ENCODE data around the gene USP17L10.
"Not testable (repeated sequence)": the region's sequence is repeated elsewhere in the genome, so short reads cannot be mapped to it uniquely, and the experiment has no call there.

Gene USP17L10

DNA sequence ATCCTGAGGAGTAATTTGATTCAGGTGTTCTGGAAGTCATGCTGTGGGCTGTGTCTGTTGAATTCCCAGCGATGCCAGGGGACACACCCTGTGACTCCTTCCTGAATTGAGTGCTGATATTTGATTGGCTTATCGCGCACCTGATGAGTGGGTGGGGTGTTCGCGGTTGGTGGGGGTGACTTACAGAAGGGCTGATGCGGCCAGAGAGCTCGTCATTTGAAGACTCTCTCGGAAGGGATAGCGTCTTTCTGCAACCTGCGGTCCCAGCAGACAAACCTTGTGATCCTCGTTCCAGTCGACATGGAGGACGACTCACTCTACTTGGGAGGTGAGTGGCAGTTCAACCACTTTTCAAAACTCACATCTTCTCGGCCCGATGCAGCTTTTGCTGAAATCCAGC, 23.6 kb downstream of the USP17L10 start, which contains the start of gene USP17L15:
Gene USP17L15 (plus strand): TSS at position 301 of the 400 bp plus-strand sequence. CDS start 0 bp downstream, at position 301.
- H3K4me3 ChIP-seq (ENCODE audit: low read depth, low read length); H2AFZ ChIP-seq (ENCODE audit: insufficient read depth, low read length, poor library complexity); H3K14ac ChIP-seq (ENCODE audit: low read length); H3K27me3 ChIP-seq (ENCODE audit: insufficient read depth, low read length); H2BK5ac ChIP-seq (ENCODE audit: low read depth, low read length, poor library complexity); H3K36me3 ChIP-seq (ENCODE audit: control insufficient read depth in 1 of 2, insufficient read depth in 2 of 2, low read length in 2 of 2); H4K12ac ChIP-seq (ENCODE audit: low read depth, low read length); H3K79me1 ChIP-seq (ENCODE audit: low read length); H3K4ac ChIP-seq (ENCODE audit: low read depth, low read length); H3K79me2 ChIP-seq (ENCODE audit: control insufficient read depth, insufficient read depth, low read length, poor library complexity); H2BK120ac ChIP-seq (ENCODE audit: insufficient read depth, low read length, poor library complexity); DNase-seq; H3K9me3 ChIP-seq (ENCODE audit: insufficient read depth, low read depth, low read length); H3K27ac ChIP-seq (ENCODE audit: low read depth, low read length); H4K8ac ChIP-seq (ENCODE audit: low read depth, low read length); H3K4me2 ChIP-seq (ENCODE audit: low read length); H3K4me1 ChIP-seq (ENCODE audit: control insufficient read depth in 1 of 2, insufficient read depth in 2 of 2, low read length in 2 of 2); H3K9ac ChIP-seq (ENCODE audit: low read length); H3K18ac ChIP-seq (ENCODE audit: low read length); H4K91ac ChIP-seq (ENCODE audit: low read depth, low read length); H2AK5ac ChIP-seq (ENCODE audit: low read length); H3K23ac ChIP-seq (ENCODE audit: low read length); H2BK12ac ChIP-seq (ENCODE audit: low read length): not testable (repeated sequence)
- no CpG with 5 or more reads among the region's 15 CpGs for WGBS (ENCODE audit: extremely low coverage, insufficient coverage, insufficient read length)

- WGBS (ENCODE audit: extremely low coverage, insufficient coverage, insufficient read length): 100% methylated on average over 2 of the region's 12 CpGs
- H4K12ac ChIP-seq (ENCODE audit: low read depth, low read length); H3K4ac ChIP-seq (ENCODE audit: low read depth, low read length); H2BK12ac ChIP-seq (ENCODE audit: low read length); H3K23ac ChIP-seq (ENCODE audit: low read length); H2AK5ac ChIP-seq (ENCODE audit: low read length); H2BK5ac ChIP-seq (ENCODE audit: low read depth, low read length, poor library complexity); H4K8ac ChIP-seq (ENCODE audit: low read depth, low read length); H3K4me2 ChIP-seq (ENCODE audit: low read length); H3K9ac ChIP-seq (ENCODE audit: low read length); H3K79me2 ChIP-seq (ENCODE audit: control insufficient read depth, insufficient read depth, low read length, poor library complexity); H3K36me3 ChIP-seq (ENCODE audit: control insufficient read depth in 1 of 2, insufficient read depth in 2 of 2, low read length in 2 of 2); H3K14ac ChIP-seq (ENCODE audit: low read length); H3K4me1 ChIP-seq (ENCODE audit: control insufficient read depth in 1 of 2, insufficient read depth in 2 of 2, low read length in 2 of 2); H3K18ac ChIP-seq (ENCODE audit: low read length); H3K79me1 ChIP-seq (ENCODE audit: low read length); H2BK120ac ChIP-seq (ENCODE audit: insufficient read depth, low read length, poor library complexity); H4K91ac ChIP-seq (ENCODE audit: low read depth, low read length); H2AFZ ChIP-seq (ENCODE audit: insufficient read depth, low read length, poor library complexity); H3K27me3 ChIP-seq (ENCODE audit: insufficient read depth, low read length); H3K27ac ChIP-seq (ENCODE audit: low read depth, low read length); H3K9me3 ChIP-seq (ENCODE audit: insufficient read depth, low read depth, low read length): not testable (repeated sequence)
- H3K4me3 ChIP-seq (ENCODE audit: low read depth, low read length): peak overlapping the region; percentile 21
- DNase-seq: peak; percentile 0
Measured at GRCh38 chr4:9238461-9238860, 28.0 kb downstream of the USP17L10 start.

DNA sequence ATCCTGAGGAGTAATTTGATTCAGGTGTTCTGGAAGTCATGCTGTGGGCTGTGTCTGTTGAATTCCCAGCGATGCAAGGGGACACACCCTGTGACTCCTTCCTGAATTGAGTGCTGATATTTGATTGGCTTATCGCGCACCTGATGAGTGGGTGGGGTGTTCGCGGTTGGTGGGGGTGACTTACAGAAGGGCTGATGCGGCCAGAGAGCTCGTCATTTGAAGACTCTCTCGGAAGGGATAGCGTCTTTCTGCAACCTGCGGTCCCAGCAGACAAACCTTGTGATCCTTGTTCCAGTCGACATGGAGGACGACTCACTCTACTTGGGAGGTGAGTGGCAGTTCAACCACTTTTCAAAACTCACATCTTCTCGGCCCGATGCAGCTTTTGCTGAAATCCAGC, 33.1 kb downstream of the USP17L10 start, which contains the start of gene USP17L17:
Gene USP17L17 (plus strand): TSS at position 301 of the 400 bp plus-strand sequence. CDS start 0 bp downstream, at position 301.
- no CpG with 5 or more reads among the region's 14 CpGs for WGBS (ENCODE audit: extremely low coverage, insufficient coverage, insufficient read length)
- H2BK120ac ChIP-seq (ENCODE audit: insufficient read depth, low read length, poor library complexity); H2BK12ac ChIP-seq (ENCODE audit: low read length); H3K14ac ChIP-seq (ENCODE audit: low read length); H3K9me3 ChIP-seq (ENCODE audit: insufficient read depth, low read depth, low read length); H4K8ac ChIP-seq (ENCODE audit: low read depth, low read length); H3K4ac ChIP-seq (ENCODE audit: low read depth, low read length); H3K79me1 ChIP-seq (ENCODE audit: low read length); H3K4me1 ChIP-seq (ENCODE audit: control insufficient read depth in 1 of 2, insufficient read depth in 2 of 2, low read length in 2 of 2); DNase-seq; H3K79me2 ChIP-seq (ENCODE audit: control insufficient read depth, insufficient read depth, low read length, poor library complexity); H3K4me2 ChIP-seq (ENCODE audit: low read length); H3K23ac ChIP-seq (ENCODE audit: low read length); H3K9ac ChIP-seq (ENCODE audit: low read length); H3K18ac ChIP-seq (ENCODE audit: low read length); H4K91ac ChIP-seq (ENCODE audit: low read depth, low read length); H3K27me3 ChIP-seq (ENCODE audit: insufficient read depth, low read length); H3K4me3 ChIP-seq (ENCODE audit: low read depth, low read length); H3K36me3 ChIP-seq (ENCODE audit: control insufficient read depth in 1 of 2, insufficient read depth in 2 of 2, low read length in 2 of 2); H4K12ac ChIP-seq (ENCODE audit: low read depth, low read length); H2AFZ ChIP-seq (ENCODE audit: insufficient read depth, low read length, poor library complexity); H3K27ac ChIP-seq (ENCODE audit: low read depth, low read length); H2AK5ac ChIP-seq (ENCODE audit: low read length); H2BK5ac ChIP-seq (ENCODE audit: low read depth, low read length, poor library complexity): not testable (repeated sequence)

- not testable (repeated sequence) for H2BK12ac ChIP-seq (ENCODE audit: low read length); H2BK120ac ChIP-seq (ENCODE audit: insufficient read depth, low read length, poor library complexity); H4K8ac ChIP-seq (ENCODE audit: low read depth, low read length); H2BK5ac ChIP-seq (ENCODE audit: low read depth, low read length, poor library complexity); H4K91ac ChIP-seq (ENCODE audit: low read depth, low read length); H3K79me1 ChIP-seq (ENCODE audit: low read length); H3K79me2 ChIP-seq (ENCODE audit: control insufficient read depth, insufficient read depth, low read length, poor library complexity); H3K27ac ChIP-seq (ENCODE audit: low read depth, low read length); H3K4me2 ChIP-seq (ENCODE audit: low read length); H2AFZ ChIP-seq (ENCODE audit: insufficient read depth, low read length, poor library complexity); H3K4ac ChIP-seq (ENCODE audit: low read depth, low read length); H2AK5ac ChIP-seq (ENCODE audit: low read length); H3K9me3 ChIP-seq (ENCODE audit: insufficient read depth, low read depth, low read length); H3K36me3 ChIP-seq (ENCODE audit: control insufficient read depth in 1 of 2, insufficient read depth in 2 of 2, low read length in 2 of 2); H3K9ac ChIP-seq (ENCODE audit: low read length); H3K14ac ChIP-seq (ENCODE audit: low read length); H3K4me1 ChIP-seq (ENCODE audit: control insufficient read depth in 1 of 2, insufficient read depth in 2 of 2, low read length in 2 of 2); H3K23ac ChIP-seq (ENCODE audit: low read length); H4K12ac ChIP-seq (ENCODE audit: low read depth, low read length); H3K27me3 ChIP-seq (ENCODE audit: insufficient read depth, low read length); H3K4me3 ChIP-seq (ENCODE audit: low read depth, low read length); H3K18ac ChIP-seq (ENCODE audit: low read length)
- WGBS (ENCODE audit: extremely low coverage, insufficient coverage, insufficient read length): 100% methylated on average over 3 of the region's 26 CpGs
- DNase-seq: peak; percentile 0 to 1
Measured at GRCh38 chr4:9247953-9248680, 37.7 kb downstream of the USP17L10 start, which contains the start of gene USP17L18. USP17L18 (plus strand) TSS chr4:9248630; CDS start chr4:9248630, 0 bp downstream.
